Activated CD4-positive, alpha-beta T cell treated with anti-CD3 and anti-CD28 coated beads, Interleukin-2, amount 10 ng/mL, durations not matched to agents 24 days and 14 days (primary cell): ENCODE measurements around the gene PSMG2. TPM values are rescaled to one million over a fixed set of nuclear protein-coding genes. Genes with fewer than 3 reads are reported as not detected.
A peak's percentile ranks its signal among the peaks of the same experiment; 100 is the strongest.

ENCODE experiments used
- DNase-seq: peaks from one replicate; pipeline ENCODE4 v3.0.0; 2022
- H3K27ac Mint-ChIP-seq: one replicate; pipeline ENCODE4 v1.8.0; 2022; ENCODE audit warnings: mild to moderate bottlenecking, mixed read lengths
- H3K27me3 Mint-ChIP-seq: one replicate; pipeline ENCODE4 v1.8.0; 2022; ENCODE audit warnings: mixed read lengths
- H3K36me3 Mint-ChIP-seq: one replicate; pipeline ENCODE4 v1.8.0; 2022; ENCODE audit warnings: low read depth, mild to moderate bottlenecking, mixed read lengths
- H3K4me1 Mint-ChIP-seq: one replicate; pipeline ENCODE4 v1.8.0; 2021; ENCODE audit warnings: mixed read lengths
- H3K4me3 Mint-ChIP-seq: one replicate; pipeline ENCODE4 v1.8.0; 2022; ENCODE audit warnings: mild to moderate bottlenecking, moderate library complexity, mixed read lengths
- H3K9me3 Mint-ChIP-seq: one replicate; pipeline ENCODE4 v1.8.0; 2021; ENCODE audit warnings: mixed read lengths
- intact Hi-C: fragments of 100-400 bp; cut with micrococcal nuclease; formaldehyde crosslinking; loops from one replicate; pipeline ENCODE4 v1.15.1; 2023
- total RNA-seq: library from RNA; stranded (reverse); gene quantifications from 2 replicates; pipeline ENCODE4 v1.2.3, GENCODE V29; 2022

PSMG2 gene, protein sequence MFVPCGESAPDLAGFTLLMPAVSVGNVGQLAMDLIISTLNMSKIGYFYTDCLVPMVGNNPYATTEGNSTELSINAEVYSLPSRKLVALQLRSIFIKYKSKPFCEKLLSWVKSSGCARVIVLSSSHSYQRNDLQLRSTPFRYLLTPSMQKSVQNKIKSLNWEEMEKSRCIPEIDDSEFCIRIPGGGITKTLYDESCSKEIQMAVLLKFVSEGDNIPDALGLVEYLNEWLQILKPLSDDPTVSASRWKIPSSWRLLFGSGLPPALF
- total RNA-seq = 109 and 111 TPM in 2 replicates

DNA sequence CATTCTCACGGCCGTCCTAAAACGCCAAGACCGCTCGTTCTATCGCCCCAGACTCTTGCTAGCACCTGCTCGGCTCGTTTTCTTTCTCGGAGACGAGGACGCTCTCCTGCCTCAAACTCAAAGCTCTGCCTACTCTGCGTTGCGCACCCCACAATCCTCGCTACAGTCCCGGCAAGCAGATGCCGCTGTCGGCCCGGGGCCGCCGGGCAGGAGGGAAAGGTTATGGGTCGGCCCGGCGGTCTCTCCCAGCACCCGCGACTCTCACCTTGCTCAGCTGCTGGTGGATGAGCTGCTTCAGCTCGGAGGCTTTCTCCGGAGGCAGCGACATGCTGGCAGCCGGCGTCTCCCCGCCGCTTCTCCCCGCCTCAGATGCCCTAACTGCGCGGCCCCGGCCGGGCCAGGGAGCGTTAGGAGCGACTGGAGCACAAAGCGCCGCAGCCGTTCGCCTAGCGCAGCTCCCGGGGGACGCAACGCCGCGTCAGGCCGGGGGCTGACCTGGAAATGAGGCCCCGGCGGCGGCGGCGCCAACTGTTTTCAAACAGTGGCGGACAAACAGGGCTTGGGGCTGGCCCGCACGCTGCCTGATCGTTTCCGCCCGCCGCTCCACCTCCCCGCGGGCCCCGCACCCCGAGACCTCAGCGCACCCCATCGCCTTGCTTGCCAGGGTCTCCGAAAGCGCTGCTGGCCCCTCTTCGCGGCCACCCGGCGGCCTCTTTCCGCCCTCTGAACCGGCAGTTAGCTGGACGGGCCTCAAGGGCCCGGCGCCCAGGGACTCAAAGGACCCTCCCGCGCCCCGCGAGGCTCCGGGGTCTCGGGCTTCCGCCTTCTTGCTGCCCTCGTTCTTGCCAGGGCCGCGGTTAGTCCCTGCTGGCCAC lies at the start of gene PSMG2, which contains the start of gene CEP76:
Gene PSMG2 (plus strand): TSS at position 822 of the 875 bp plus-strand sequence. CDS start 66 bp downstream, outside the sequence.
Gene CEP76 (minus strand): TSS at position 503 of the 875 bp plus-strand sequence. CDS start 175 bp downstream, at position 328.
- Mint-ChIP-seq H3K4me1 (peaks cover 36% of the 10 kb centered on the region), H3K9me3 (no peaks in the 10 kb centered on the region), H3K36me3 (peaks cover 25% of the 10 kb centered on the region), H3K4me3 (peak within 1 kb of the TSS; percentile 97), H3K27ac (peak within 1 kb of the TSS; percentile 97), H3K27me3 (no peaks in the 10 kb centered on the region)
- intact Hi-C loops = loop anchor here (1.0 to 10.0 kb wide), 4 partner anchors 44 to 1022 kb away; partner anchors contain the start of genes AFG3L2, FAM210A, RNMT and SPIRE1
- peak; percentile 96 for DNase-seq

DNA sequence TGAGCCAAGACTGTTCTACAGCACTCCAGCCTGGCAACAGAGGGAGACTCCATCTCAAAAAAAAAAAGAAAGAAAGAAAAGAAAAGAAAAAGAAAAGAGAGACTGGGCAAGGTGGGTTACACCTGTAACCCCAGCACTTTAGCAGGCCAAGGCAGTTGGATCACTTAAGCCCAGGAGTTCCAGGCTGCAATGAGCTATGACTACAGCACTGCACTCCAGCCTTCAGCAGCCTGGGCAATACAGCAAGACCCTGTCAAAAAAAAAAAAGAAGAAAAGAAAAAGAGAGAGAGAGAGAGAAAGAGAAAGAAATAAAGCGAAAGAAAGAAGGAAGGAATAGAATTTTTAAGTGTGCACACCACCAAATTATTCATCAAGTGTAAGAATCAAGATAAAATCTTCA lies 47.9 kb upstream of the PSMG2 start:
- Mint-ChIP-seq H3K4me3 (peak overlapping the region; percentile 18), H3K9me3 (no peaks in the 10 kb centered on the region), H3K27me3 (peaks cover 25% of the 10 kb centered on the region), H3K36me3 (peaks cover 4% of the 10 kb centered on the region), H3K27ac (no peak overlapping the region), H3K4me1 (peaks cover 30% of the 10 kb centered on the region)
- intact Hi-C loops = loop anchor here (5.0 kb wide), 1 partner anchor 248 kb away; the partner anchor contains the start of gene PRELID3A
- no peak for DNase-seq

DNA sequence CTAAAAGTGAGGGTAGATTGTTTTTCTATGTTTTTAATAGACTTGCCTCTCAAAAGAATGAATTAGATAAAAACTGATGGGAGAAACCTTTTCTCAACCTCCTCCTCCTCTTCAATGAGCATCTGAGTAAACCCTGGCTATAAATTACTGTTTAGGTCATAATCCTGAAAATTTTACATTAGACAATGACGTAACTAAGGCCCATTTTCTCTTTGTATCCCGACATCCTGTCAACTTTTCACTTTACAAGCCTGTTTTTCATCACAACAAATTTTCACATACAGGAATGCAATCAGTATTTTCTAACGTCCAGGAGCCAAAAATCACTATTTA lies 46.3 kb upstream of the PSMG2 start:
- no peak for DNase-seq
- H3K27ac Mint-ChIP-seq = peak overlapping the region; percentile 75
- H3K4me1 Mint-ChIP-seq = peaks cover 30% of the 10 kb centered on the region
- H3K4me3 Mint-ChIP-seq = peak overlapping the region; percentile 86
- intact Hi-C loops = loop anchor here (5.0 kb wide), 1 partner anchor 249 kb away; the partner anchor contains the start of gene PRELID3A
- H3K36me3 Mint-ChIP-seq = peaks cover 4% of the 10 kb centered on the region
- H3K27me3 Mint-ChIP-seq = peaks cover 25% of the 10 kb centered on the region
- no peaks in the 10 kb centered on the region for H3K9me3 Mint-ChIP-seq

DNA sequence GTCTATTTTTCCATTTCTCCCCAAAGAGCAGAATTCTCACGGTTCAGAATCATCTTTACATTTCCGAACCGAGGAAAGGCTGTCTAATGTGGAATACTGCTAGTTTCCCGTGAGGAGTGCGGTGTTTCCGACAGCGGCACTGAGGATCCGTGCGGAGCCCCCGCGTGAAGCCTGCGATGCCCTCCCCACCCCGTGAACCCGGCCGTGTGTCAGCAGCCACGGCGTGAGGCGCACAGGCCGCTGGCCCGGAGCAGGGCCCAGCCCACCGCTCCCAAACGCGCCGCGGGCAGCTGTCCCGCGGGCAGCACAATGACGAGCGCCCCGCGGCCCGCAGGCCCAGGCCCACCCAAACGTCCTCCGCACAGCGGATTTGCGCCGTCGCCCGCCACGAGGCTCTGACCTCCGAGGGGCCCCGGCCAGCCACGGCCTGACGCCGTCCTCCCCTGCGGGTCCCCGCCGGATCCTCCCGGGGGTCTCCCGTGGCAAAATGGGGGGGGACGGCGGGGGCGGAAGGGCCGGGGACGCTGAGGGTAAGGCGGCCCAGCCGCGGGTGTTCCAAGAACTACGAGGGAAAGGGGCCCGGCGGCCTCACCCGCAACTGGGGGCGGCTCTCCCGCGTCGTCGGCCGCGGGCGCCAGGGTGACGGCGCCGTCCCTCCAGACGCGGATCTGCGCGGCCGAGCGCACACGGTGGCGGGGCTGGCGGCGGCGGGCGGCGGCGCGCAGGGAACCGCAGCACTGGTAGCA lies 45.7 kb upstream of the PSMG2 start:
- H3K4me1 Mint-ChIP-seq = peaks cover 30% of the 10 kb centered on the region
- intact Hi-C loops = loop anchor here (1.0 to 5.0 kb wide), 2 partner anchors 237 to 250 kb away; partner anchors contain the start of gene PRELID3A
- peak overlapping the region; percentile 75 for H3K27ac Mint-ChIP-seq
- peak overlapping the region; percentile 86 for H3K4me3 Mint-ChIP-seq
- DNase-seq = peak; percentile 76
- H3K27me3 Mint-ChIP-seq = peaks cover 23% of the 10 kb centered on the region
- no peaks in the 10 kb centered on the region for H3K9me3 Mint-ChIP-seq
- H3K36me3 Mint-ChIP-seq = peaks cover 4% of the 10 kb centered on the region

DNA sequence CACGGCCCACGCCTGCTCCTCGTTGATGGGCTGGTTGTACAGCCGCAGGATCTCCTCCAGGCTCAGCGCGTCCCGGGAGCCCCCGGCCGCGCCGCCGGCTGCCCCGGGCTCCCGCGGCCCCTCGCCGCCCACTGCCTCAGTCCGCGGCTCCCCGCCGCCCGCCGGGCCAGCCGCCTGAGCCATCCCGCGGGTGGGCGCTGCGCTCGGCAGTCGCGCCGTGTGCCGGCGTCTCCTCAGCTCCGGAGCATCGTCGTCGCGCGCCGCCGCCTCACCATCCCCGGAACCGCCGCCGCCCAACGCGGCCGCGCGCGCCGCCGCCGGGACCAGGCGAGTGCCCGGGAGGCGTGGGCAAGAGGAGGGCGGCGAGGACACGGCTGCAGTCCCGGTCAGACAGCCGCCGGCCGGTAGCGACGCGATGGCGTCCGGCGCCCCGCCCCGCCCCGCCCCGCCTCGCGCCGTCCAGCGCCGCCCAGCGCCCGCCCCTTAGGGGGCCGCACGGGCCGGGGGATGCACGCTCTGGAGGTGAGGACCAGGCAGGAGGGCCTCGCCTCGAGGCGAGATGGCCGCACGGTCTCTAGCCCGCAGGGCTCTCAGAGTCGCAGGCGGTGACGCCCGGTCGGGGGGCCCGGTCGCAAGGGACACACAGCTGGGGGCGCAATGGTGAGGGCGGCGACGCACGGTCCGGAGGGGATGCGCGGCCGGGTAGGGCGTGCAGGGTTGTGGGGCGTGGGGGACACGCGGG lies 45.0 kb upstream of the PSMG2 start, which contains the start of gene SPIRE1:
Gene SPIRE1 (minus strand): TSS at position 424 of the 742 bp plus-strand sequence. CDS start 241 bp downstream, at position 183.
- Mint-ChIP-seq H3K9me3 (no peaks in the 10 kb centered on the region), H3K27ac (peak within 1 kb of the TSS; percentile 77), H3K4me3 (peak within 1 kb of the TSS; percentile 86), H3K4me1 (peaks cover 25% of the 10 kb centered on the region), H3K27me3 (peaks cover 23% of the 10 kb centered on the region), H3K36me3 (peaks cover 4% of the 10 kb centered on the region)
- DNase-seq = peak; percentile 86
- intact Hi-C loops = loop anchor here (1.0 to 5.0 kb wide), 5 partner anchors 45 to 350 kb away; partner anchors contain the start of genes CEP76, PRELID3A, PSMG2 and TUBB6

DNA sequence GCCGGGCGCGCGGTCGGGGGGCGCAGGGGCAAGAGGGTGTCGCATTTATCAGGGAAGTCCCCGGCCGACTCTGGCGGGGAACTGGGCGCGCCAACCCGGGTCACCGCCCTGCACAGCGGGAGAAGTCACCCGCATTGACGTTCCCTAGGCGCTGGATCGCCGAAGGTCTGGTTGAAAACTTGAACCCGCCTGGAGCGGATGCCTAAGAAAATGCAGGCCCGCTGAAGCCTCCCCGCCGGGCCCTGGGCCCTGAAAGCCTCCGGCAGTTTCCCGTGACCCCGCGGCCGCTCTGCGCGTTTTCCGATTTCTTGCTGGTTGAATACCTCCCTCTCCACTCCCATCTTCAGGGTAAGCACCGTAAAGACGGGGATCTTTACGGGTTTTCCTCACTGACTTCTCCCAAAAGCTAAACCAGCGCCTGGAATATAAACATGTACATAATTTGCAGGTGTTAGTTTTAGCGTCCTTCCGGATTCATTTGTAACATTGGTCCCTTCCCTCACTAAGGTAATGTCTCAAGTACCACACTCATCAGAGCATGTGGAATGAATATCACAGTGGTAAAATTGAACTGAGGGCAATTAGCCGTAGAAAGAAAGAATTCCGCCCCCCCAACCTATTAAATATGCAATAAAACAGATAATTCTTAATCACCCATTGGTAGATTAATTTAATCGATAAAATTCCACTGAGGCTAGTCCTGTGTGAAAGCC lies 44.3 kb upstream of the PSMG2 start:
- no peak for DNase-seq
- H3K9me3 Mint-ChIP-seq = no peaks in the 10 kb centered on the region
- peaks cover 23% of the 10 kb centered on the region for H3K27me3 Mint-ChIP-seq
- H3K4me3 Mint-ChIP-seq = peak overlapping the region; percentile 75
- peak overlapping the region; percentile 77 for H3K27ac Mint-ChIP-seq
- intact Hi-C loops = loop anchor here (1.0 to 5.0 kb wide), 5 partner anchors 44 to 350 kb away; partner anchors contain the start of genes AFG3L2, CEP76, PRELID3A and PSMG2
- peaks cover 21% of the 10 kb centered on the region for H3K4me1 Mint-ChIP-seq
- H3K36me3 Mint-ChIP-seq = peaks cover 4% of the 10 kb centered on the region

DNA sequence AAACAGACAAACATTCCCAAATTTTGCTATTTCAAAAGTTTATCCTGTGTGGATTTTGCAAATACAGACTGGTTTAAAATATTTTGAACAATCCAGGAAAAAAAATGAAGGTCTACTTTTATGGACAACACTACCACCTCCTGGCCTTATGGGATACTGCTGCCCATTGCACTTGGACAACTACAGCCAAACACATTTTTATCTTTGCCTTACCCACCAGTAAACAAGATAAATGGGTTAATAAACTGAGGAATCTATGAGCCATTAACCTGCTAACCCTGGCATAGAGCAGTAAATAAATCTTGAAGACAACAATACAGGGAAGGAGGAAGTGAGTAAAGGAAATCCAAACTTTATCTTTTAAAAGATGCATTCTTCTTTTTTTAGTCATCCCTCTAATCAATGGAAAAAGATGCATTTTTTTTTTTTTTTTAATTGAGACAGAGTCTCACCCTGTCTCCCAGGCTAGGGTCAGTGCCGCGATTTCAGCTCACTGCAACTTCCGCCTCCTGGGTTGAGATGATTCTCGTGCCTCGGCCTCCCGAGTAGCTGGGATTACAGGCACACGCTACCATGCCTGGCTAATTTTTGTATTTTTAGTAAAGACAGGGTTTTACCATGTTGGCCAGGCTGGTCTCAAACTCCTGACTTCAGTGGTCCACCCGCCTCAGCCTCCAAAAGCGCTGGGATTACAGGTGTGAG lies 42.8 kb upstream of the PSMG2 start:
- H3K36me3 Mint-ChIP-seq = peaks cover 2% of the 10 kb centered on the region
- peaks cover 19% of the 10 kb centered on the region for H3K27me3 Mint-ChIP-seq
- no peak overlapping the region for H3K27ac Mint-ChIP-seq
- peak; percentile 83 for DNase-seq
- peaks cover 17% of the 10 kb centered on the region for H3K4me1 Mint-ChIP-seq
- no peaks in the 10 kb centered on the region for H3K9me3 Mint-ChIP-seq
- H3K4me3 Mint-ChIP-seq = peak overlapping the region; percentile 19
- intact Hi-C loops = loop anchor here (1.0 to 5.0 kb wide), 5 partner anchors 43 to 332 kb away; partner anchors contain the start of genes AFG3L2, CEP76, PRELID3A and PSMG2

DNA sequence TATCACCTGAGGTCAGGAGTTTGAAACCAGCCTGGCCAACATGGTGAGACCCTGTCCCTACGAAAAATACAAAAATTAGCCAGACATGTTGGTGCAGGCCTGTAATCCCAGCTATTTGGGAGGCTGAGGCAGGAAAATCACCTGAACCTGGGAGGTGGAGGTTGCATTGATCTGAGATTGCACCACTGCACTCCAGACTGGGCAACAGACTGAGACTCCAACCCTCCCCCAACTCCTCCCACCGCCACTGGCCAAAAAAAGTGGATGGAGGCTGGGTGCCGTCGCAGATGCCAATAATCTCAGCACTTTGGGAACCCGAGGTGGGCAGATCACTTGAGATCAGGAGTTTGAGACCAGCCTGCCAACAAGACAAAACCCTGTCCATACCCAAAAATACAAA lies 34.8 kb upstream of the PSMG2 start:
- Mint-ChIP-seq H3K36me3 (peaks cover 3% of the 10 kb centered on the region), H3K27me3 (no peaks in the 10 kb centered on the region), H3K4me3 (no peak overlapping the region), H3K27ac (no peak overlapping the region), H3K4me1 (peaks cover 3% of the 10 kb centered on the region), H3K9me3 (no peaks in the 10 kb centered on the region)
- no peak for DNase-seq
- intact Hi-C loops = no loop called here

DNA sequence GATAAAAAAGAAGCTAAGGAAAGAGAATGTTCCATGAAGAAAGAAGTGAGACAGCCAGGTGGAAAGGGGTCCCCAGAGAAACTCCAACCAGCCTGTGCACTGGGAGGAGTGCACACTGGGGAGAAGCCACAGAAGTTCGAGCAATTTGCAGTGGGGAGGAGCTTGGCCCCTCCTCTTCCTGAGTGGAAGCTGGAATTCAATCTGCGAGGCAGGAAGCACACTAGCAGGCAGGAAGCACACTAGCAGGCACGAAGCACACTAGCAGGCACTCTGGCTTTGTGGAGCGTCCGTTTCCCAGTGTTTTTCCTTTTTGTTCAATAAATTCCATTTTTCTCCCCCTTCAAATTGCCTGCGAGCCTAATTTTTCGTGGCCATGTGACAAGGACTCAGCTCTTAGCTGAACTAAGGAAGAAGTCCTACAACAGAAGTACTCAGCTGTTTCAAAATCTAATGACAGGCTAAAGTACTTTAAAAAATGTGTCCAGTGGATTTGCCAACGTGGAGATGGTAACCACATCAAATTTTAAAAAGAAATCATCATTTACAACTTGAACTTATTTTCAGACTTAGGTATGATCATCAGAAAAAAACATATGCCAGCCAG lies 23.6 kb upstream of the PSMG2 start:
- no peaks in the 10 kb centered on the region for H3K27me3 Mint-ChIP-seq
- peaks cover 8% of the 10 kb centered on the region for H3K4me1 Mint-ChIP-seq
- peaks cover 25% of the 10 kb centered on the region for H3K36me3 Mint-ChIP-seq
- H3K9me3 Mint-ChIP-seq = no peaks in the 10 kb centered on the region
- intact Hi-C loops = no loop called here
- peak; percentile 60 for DNase-seq
- peak overlapping the region; percentile 27 for H3K4me3 Mint-ChIP-seq
- H3K27ac Mint-ChIP-seq = peak overlapping the region; percentile 65

DNA sequence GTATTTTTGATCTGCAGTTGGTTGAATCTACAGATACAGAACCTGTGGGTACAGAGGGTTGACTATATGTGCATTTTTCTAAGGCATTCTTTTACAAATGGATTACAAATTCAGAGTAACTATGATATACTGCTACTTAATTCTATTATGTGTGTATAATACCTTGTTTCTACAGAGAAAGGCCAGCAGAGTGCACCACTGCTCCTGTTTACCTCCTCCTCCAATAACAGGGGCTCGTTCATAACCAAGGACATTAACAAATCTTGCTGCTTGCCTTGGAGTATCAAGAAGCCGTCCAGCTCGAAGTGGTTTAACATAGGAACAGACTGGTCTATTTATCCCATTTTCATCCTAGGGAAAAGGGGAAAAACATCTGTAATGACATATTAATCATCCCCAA lies 16.7 kb upstream of the PSMG2 start:
- H3K4me1 Mint-ChIP-seq = peaks cover 7% of the 10 kb centered on the region
- no peak overlapping the region for H3K4me3 Mint-ChIP-seq
- H3K36me3 Mint-ChIP-seq = peaks cover 9% of the 10 kb centered on the region
- no peak for DNase-seq
- no peaks in the 10 kb centered on the region for H3K27me3 Mint-ChIP-seq
- no peaks in the 10 kb centered on the region for H3K9me3 Mint-ChIP-seq
- intact Hi-C loops = no loop called here
- H3K27ac Mint-ChIP-seq = no peak overlapping the region

DNA sequence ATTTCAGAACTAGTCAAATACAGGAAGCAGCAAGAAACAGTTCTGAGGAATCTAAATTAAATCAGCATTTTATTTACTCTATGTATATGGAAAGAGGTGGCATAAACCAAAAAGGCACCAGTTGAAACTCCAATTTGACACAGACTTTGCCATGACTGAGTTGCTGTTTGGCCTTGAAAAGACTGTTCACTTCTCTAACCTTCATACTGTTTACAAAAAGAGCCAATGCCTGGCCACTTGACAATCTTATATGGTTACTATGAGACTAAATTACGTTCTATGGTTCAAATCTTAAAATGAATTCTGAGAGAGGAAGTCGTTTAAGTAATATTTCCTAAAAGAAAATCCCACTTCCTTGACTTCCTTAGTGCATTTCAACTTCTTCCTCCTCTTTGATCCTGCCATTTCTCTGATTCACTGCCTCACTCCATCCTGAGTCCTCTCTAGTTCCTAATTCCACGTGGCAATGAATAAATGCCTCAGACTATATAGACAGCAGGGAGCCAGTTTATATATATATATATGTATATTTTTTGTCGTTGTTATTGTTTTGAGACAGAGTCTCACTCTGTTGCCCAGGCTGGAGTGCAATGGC lies 13.5 kb upstream of the PSMG2 start:
- H3K9me3 Mint-ChIP-seq = no peaks in the 10 kb centered on the region
- intact Hi-C loops = no loop called here
- H3K36me3 Mint-ChIP-seq = peaks cover 20% of the 10 kb centered on the region
- H3K4me3 Mint-ChIP-seq = no peak overlapping the region
- peaks cover 20% of the 10 kb centered on the region for H3K4me1 Mint-ChIP-seq
- peak overlapping the region; percentile 56 for H3K27ac Mint-ChIP-seq
- no peaks in the 10 kb centered on the region for H3K27me3 Mint-ChIP-seq
- no peak for DNase-seq
